ENCODE data around the gene AIFM1.

AIFM1 gene

GRCh38 chrX:130170752-130171445 is 5.3 kb upstream of the AIFM1 start:
- peak; percentile 10 to 23 for DNase-seq (ENCODE audit: low read depth in 2 of 2)

GRCh38 chrX:130167040-130167439 is 1.4 kb upstream of the AIFM1 start:
- DNase-seq (ENCODE audit: low read depth in 2 of 2): no peak

DNA sequence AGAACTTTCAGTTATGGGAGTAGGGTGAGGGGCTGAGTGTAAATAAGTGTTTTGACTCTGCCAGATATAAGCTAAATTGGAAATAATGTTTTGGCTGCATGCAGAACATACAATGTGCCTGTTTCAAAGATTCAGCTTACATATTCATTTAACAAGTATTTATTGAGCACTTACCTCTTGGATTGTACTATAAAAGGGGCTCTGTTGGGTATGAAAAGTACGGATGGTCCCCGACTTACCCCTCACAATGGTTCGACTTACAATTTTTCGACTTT is 799 bp upstream of the AIFM1 start:
- DNase-seq (ENCODE audit: low read depth in 2 of 2): no peak

DNA sequence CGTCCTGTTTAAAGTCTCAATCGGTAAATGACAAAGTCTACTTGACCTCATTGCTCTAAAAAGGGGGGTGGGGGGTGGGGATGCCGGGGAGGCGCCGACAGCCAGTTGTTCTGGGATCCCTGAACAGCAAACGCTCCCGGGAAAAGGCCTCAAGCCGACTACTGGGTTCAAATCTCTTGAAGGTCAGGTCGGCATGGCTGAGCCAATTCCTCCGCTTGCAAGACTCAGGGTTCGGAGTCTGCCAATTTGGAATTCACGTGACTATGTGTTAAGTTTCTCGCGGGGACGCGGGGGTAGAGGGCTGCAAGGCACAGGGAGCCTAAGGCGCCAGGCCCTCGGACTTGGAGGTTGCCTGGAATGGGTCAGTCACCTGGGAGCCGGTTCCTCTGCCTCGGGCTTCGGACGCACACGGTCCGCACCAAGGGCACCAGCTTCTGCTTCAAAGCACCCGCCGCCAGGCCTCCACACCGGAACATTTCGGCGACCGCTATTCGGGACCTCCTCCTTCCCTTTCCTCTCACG is 399 bp downstream of the AIFM1 start:
- DNase-seq (ENCODE audit: low read depth in 2 of 2): no peak

DNA sequence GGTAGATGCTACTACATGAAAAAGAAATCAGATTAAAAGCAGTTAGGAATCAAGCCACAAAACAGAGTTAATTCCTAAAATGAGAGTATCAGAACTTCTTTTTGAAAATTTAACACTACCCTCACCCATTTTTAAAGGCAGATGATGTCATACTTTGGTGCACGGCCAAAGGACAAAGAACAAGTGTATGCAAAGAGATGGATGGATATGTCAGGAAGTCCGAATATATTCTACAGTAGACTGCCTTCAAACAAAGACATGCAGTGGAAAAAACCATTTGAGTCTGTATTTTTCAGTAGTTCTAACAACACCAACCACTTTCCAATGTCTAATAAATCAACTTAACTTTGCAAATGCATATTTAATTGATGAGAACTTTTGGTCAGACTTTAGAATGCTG is 2.2 kb downstream of the AIFM1 start:
- no peak for DNase-seq (ENCODE audit: low read depth in 2 of 2)

- no peak for DNase-seq (ENCODE audit: low read depth in 2 of 2)
Observed at GRCh38 chrX:130162094-130162735, 3.4 kb downstream of the AIFM1 start.

GRCh38 chrX:130159776-130160175 is 5.9 kb downstream of the AIFM1 start:
- DNase-seq (ENCODE audit: low read depth in 2 of 2): no peak

DNA sequence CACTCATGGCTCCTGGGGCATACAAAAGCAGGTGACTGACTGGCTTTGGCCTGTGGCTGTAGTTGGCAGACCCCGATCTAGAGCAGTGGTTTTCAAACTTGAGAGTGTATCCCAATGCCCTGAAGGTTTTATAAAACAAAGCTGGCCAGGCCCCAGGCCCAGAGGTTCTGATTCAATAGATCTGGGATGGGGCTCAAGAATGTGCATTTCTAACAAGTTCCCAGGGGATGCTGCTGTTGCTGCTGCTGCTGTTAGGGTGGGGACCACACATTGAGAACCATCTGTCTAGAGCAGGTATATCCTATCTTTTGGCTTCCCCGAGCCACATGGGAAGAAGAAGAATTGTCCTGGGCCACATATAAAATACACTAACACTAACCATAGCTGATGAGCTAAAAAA is 7.3 kb downstream of the AIFM1 start:
- DNase-seq (ENCODE audit: low read depth in 2 of 2): no peak

GRCh38 chrX:130155564-130155963 is 10.1 kb downstream of the AIFM1 start:
- no peak for DNase-seq (ENCODE audit: low read depth in 2 of 2)

DNA sequence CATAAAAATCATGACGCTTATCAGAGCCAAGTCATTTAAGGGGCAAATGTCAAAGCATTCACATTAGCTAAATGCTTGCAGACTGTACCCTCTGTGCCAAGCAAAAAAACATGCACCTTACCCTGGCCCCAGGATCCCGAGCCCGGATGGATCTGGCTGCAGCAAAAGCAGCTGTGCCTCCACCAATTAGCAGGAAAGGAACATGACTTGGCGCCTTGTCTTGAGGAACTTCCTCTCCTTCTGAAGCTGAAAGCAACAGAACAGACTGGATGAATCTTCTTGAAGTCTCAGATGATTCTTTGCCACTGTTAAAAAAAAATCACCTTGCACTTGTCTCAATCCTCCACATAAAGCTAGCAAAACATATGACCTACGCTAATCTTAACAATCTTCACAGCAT is 18.0 kb downstream of the AIFM1 start:
- no peak for DNase-seq (ENCODE audit: low read depth in 2 of 2)

GRCh38 chrX:130145123-130145522 is 20.5 kb downstream of the AIFM1 start:
- no peak for DNase-seq (ENCODE audit: low read depth in 2 of 2)

- DNase-seq (ENCODE audit: low read depth in 2 of 2): no peak
Observed at GRCh38 chrX:130144509-130144908, 21.1 kb downstream of the AIFM1 start.

DNA sequence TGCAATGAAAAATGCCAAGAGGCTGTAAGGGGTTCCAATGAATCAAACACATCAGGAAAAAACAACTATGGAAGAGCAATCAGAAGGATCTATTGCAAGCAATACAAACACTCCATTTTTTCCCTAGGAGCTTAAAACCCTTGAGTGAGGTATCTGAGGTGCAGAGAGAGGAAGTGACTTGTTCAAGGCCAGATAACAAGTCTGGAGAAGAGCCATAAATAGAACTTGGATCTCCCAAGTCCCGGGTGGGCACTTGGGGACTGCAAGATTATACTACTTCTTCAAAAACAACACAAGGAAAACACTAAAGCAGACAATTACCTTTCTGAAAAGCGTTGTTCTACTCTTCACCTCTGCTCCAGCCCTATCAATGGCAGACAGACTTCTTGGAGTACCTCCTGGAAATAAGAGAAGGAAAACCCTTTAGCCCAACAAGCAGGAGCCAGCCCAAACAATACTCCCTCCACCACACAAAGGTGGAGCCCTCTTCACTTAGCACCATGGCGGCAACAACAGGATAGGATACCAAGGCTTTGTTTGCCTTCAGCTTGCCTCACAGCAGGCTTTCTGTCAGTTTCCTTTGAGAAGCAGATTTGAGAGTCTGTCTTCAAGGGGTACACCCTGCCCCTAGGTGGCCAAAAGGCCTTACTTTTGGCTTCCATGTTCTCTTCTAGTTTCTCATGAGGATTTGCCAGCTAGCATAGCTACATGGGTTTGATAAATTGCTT is 26.0 kb downstream of the AIFM1 start:
- no peak for DNase-seq (ENCODE audit: low read depth in 2 of 2)

- DNase-seq (ENCODE audit: low read depth in 2 of 2): no peak
Observed at GRCh38 chrX:130136961-130137360, 28.7 kb downstream of the AIFM1 start.

- DNase-seq (ENCODE audit: low read depth in 2 of 2): no peak
Observed at GRCh38 chrX:130136496-130136895, 29.1 kb downstream of the AIFM1 start.

DNA sequence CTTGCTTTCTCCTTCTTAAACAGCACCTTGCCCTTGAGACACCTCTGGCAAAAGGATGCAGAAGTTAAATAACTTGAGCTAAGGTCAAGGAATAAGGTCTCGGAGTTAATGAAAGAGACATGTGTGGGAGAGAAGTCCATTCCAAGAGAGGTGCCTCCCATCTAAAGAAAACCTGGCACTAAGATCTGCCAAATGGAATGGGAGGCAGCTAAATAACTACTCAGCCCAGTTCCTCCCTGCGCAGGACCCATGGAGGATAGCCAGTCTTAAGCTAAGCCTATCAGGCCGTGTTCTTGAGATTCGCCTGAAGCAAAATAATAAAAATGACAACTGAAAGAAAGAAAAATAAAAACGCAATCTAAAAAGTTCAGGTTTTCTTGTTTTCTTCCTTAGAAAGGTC is 34.7 kb downstream of the AIFM1 start:
- no peak for DNase-seq (ENCODE audit: low read depth in 2 of 2)

- DNase-seq (ENCODE audit: low read depth in 2 of 2): no peak
Observed at GRCh38 chrX:130125091-130125874, 40.4 kb downstream of the AIFM1 start.

DNA sequence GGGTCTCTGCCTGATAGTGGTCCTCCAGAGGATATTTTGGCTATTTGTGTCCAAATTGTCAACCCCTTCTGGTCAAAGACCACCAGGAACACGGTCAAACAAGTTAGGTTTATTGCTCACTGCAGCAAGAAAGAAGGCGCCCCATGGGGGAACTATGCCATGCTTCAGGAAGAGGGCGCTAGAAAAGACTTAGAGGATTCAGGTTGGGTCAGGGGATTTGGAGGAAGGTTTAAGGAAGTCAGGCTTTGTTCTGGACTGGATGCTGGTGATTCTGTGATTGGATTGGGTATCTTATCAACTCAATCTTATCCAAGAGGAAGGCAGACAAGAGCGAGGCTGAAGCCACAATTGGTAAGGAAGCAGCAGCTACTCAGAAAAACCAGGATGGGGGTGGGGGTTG is 41.1 kb downstream of the AIFM1 start:
- DNase-seq (ENCODE audit: low read depth in 2 of 2): no peak

- no peak for DNase-seq (ENCODE audit: low read depth in 2 of 2)
Observed at GRCh38 chrX:130121505-130121800, 44.2 kb downstream of the AIFM1 start.

GRCh38 chrX:130120746-130121504 is 44.7 kb downstream of the AIFM1 start:
- DNase-seq (ENCODE audit: low read depth in 2 of 2): peak; percentile 27 to 37

GRCh38 chrX:130120321-130120731 is 45.3 kb downstream of the AIFM1 start:
- no peak for DNase-seq (ENCODE audit: low read depth in 2 of 2)

All from stimulated activated CD8-positive, alpha-beta memory T cell treated with anti-CD3 and anti-CD28 coated beads, Interleukin-7, amount 100 ng/mL, for 1 hour (primary cell).